SK-N-SH (cell line): ENCODE data around the gene SMCO2. TPM values are rescaled to one million over a fixed set of nuclear protein-coding genes. Genes with fewer than 3 reads are reported as not detected.

Experiments used
- CTCF ChIA-PET: fragments of 300-600, 350-600 bp; formaldehyde crosslinking; extraction: SDS; loops from one replicate; lab custom pipeline; 2021; lab: Yijun Ruan, JAX
- POLR2A ChIA-PET: fragments of 350-600 bp; sonication (Branson Sonifier 250); formaldehyde crosslinking; extraction: SDS; loops from one replicate; lab custom pipeline; 2020; ENCODE audit warnings: antibody characterized with exemption, inconsistent platforms; lab: Yijun Ruan, JAX
- DNase-seq: peaks from one replicate; pipeline ENCODE4 v3.0.0; 2012
- H2AFZ ChIP-seq: fragments of 200-600 bp; sonication (generic); 2 replicates; pipeline ENCODE4 v1.8.1; 2016; ENCODE audit warnings: antibody characterized with exemption, mild to moderate bottlenecking, low read depth
- H3F3A ChIP-seq: fragments of 200-600 bp; sonication (generic); replicated peaks from 2 replicates; pipeline ENCODE3; 2016; ENCODE audit warnings: antibody characterized with exemption, mild to moderate bottlenecking; ENCODE audit not compliant: insufficient read depth
- H3K27ac ChIP-seq, 2 experiments: fragments of 200-500 bp in 1 of 2; fragments of 200-600 bp in 1 of 2; sonication (Bioruptor generic) in 1 of 2; sonication (generic), shearing (Covaris generic) in 1 of 2; 2 replicates each; pipeline versions ENCODE4 v1.5.1 to v1.6.1; 2014 to 2016; ENCODE audit warnings: low read depth in 2 of 2, inconsistent platforms in 1 of 2, low read length in 1 of 2, mild to moderate bottlenecking in 1 of 2, mixed read lengths in 1 of 2
- H3K27me3 ChIP-seq: fragments of 200-600 bp; sonication (generic), shearing (Covaris generic); 2 replicates; pipeline ENCODE4 v1.6.1; 2016; ENCODE audit warnings: mixed run types; ENCODE audit not compliant: insufficient read depth
- H3K36me3 ChIP-seq, 2 experiments: fragments of 200-500 bp in 1 of 2; fragments of 200-600 bp in 1 of 2; sonication (Bioruptor generic) in 1 of 2; sonication (generic) in 1 of 2; replicated peaks in 1 of 2; 2 replicates each; pipeline versions ENCODE3 to v1.5.1; 2014 to 2016; ENCODE audit warnings: low read length in 1 of 2, mild to moderate bottlenecking in 1 of 2; ENCODE audit not compliant: insufficient read depth in 2 of 2, control insufficient read depth in 1 of 2
- H3K4me1 ChIP-seq, 2 experiments: fragments of 200-500 bp in 1 of 2; fragments of 200-600 bp in 1 of 2; sonication (Bioruptor generic) in 1 of 2; sonication (generic), shearing (Covaris generic) in 1 of 2; 2 replicates each; pipeline versions ENCODE4 v1.5.1 to v1.6.1; 2014 to 2016; ENCODE audit warnings: low read depth in 1 of 2, low read length in 1 of 2, mixed run types in 1 of 2; ENCODE audit not compliant: insufficient read depth in 2 of 2, control insufficient read depth in 1 of 2
- H3K4me2 ChIP-seq: fragments of 200-600 bp; sonication (generic), shearing (Covaris generic); 2 replicates; pipeline ENCODE4 v1.6.1; 2017; ENCODE audit warnings: mixed run types
- H3K4me3 ChIP-seq, 2 experiments: fragments of 200-500 bp in 1 of 2; fragments of 200-600 bp in 1 of 2; sonication (Bioruptor generic) in 1 of 2; sonication (generic), shearing (Covaris generic) in 1 of 2; 2 replicates each; pipeline versions ENCODE4 v1.5.1 to v1.8.1; 2014 to 2016; ENCODE audit warnings: low read depth in 2 of 2, inconsistent platforms in 1 of 2, low read length in 1 of 2, mild to moderate bottlenecking in 1 of 2, mixed read lengths in 1 of 2, moderate library complexity in 1 of 2
- H3K79me2 ChIP-seq: fragments of 200-600 bp; sonication (generic); 2 replicates; pipeline ENCODE4 v1.8.1; 2017; ENCODE audit warnings: mild to moderate bottlenecking; ENCODE audit not compliant: insufficient read depth
- H3K9ac ChIP-seq: fragments of 200-600 bp; sonication (generic); 2 replicates; pipeline ENCODE4 v1.6.1; 2017; ENCODE audit warnings: mixed run types
- H3K9me2 ChIP-seq: fragments of 200-600 bp; sonication (generic); 2 replicates; pipeline ENCODE4 v1.6.1; 2017; ENCODE audit warnings: mixed run types
- H3K9me3 ChIP-seq: fragments of 200-600 bp; sonication (generic); 2 replicates; pipeline ENCODE4 v1.6.1; 2017; ENCODE audit warnings: mixed run types, mild to moderate bottlenecking, moderate library complexity
- H4K20me1 ChIP-seq: fragments of 200-600 bp; sonication (generic); 2 replicates; pipeline ENCODE4 v1.6.1; 2017; ENCODE audit warnings: mild to moderate bottlenecking, mixed run types; ENCODE audit not compliant: insufficient read depth
- CTCF ChIP-seq: fragments of 200-600 bp; sonication (generic); IDR thresholded peaks from 2 replicates; pipeline ENCODE4 v1.6.1; 2017; ENCODE audit warnings: antibody characterized with exemption, mild to moderate bottlenecking, moderate library complexity
- ELF1 ChIP-seq: IDR thresholded peaks from 2 replicates; pipeline ENCODE4 v1.4.0; 2012
- EP300 ChIP-seq, 2 experiments: IDR thresholded peaks; 2 replicates each; pipeline versions ENCODE4 v1.4.0 to v1.6.1; 2012; ENCODE audit warnings: borderline replicate concordance in 1 of 2, low read depth in 1 of 2, low read length in 1 of 2
- FOSL2 ChIP-seq: IDR thresholded peaks from 2 replicates; pipeline ENCODE4 v1.4.0; 2012; ENCODE audit warnings: low read depth, mild to moderate bottlenecking, moderate library complexity, borderline replicate concordance
- FOXJ3 ChIP-seq: sonication (generic); formaldehyde crosslinking; IDR thresholded peaks from 2 replicates; pipeline ENCODE4 v1.5.1; 2020; ENCODE audit warnings: mild to moderate bottlenecking, missing genetic modification reagents
- FOXM1 ChIP-seq: IDR thresholded peaks from 2 replicates; pipeline ENCODE4 v1.4.0; 2012; ENCODE audit warnings: low read depth, mild to moderate bottlenecking
- GATA2 ChIP-seq: sonication (generic); formaldehyde crosslinking; IDR thresholded peaks from 2 replicates; pipeline ENCODE4 v1.5.0; 2020; ENCODE audit warnings: mild to moderate bottlenecking, missing genetic modification reagents
- JUND ChIP-seq: IDR thresholded peaks from 2 replicates; pipeline ENCODE4 v1.4.0; 2012
- MEF2A ChIP-seq: IDR thresholded peaks from 2 replicates; pipeline ENCODE4 v1.4.0; 2012; ENCODE audit warnings: low read depth, borderline replicate concordance
- MXI1 ChIP-seq: IDR thresholded peaks from 2 replicates; pipeline ENCODE4 v1.6.1; 2012; ENCODE audit warnings: mild to moderate bottlenecking, low read depth, low read length, improper control_type of control experiment
- NRF1 ChIP-seq: IDR thresholded peaks from 2 replicates; pipeline ENCODE4 v1.6.1; 2012; ENCODE audit warnings: low read depth, mild to moderate bottlenecking, low read length
- POLR2AphosphoS5 ChIP-seq: IDR thresholded peaks from 2 replicates; pipeline ENCODE4 v1.6.1; 2012; ENCODE audit warnings: low read depth, low read length
- RAD21 ChIP-seq: IDR thresholded peaks from 2 replicates; pipeline ENCODE4 v1.6.1; 2012; ENCODE audit warnings: mild to moderate bottlenecking, low read length
- RCOR1 ChIP-seq: fragments of 150-350 bp; IDR thresholded peaks from 2 replicates; pipeline ENCODE4 v1.6.1; 2017; ENCODE audit warnings: antibody characterized with exemption, low read length
- RFX5 ChIP-seq: IDR thresholded peaks from 2 replicates; pipeline ENCODE4 v1.6.1; 2012; ENCODE audit warnings: mild to moderate bottlenecking, improper control_type of control experiment, low read length
- SMC3 ChIP-seq: IDR thresholded peaks from 2 replicates; pipeline ENCODE4 v1.6.1; 2012; ENCODE audit warnings: low read depth, low read length, improper control_type of control experiment
- USF1 ChIP-seq: IDR thresholded peaks from 2 replicates; pipeline ENCODE4 v1.4.0; 2012; ENCODE audit warnings: low read depth, borderline replicate concordance
- WGBS: methylation state at CpG from one replicate; pipeline ENCODE4 v1.1.6; 2017; ENCODE audit warnings: low lambda C conversion rate; 5-methylcytosine and 5-hydroxymethylcytosine counted together
- polyA plus RNA-seq, 3 experiments: library from polyadenylated mRNA; depleted of rRNA; stranded (reverse); fragments of >200 nt; gene quantifications; 2 replicates each; pipeline ENCODE4 v1.2.3, GENCODE V29; 2012
- TF ChIP-seq, protein P1 (sequence below): IDR thresholded peaks from 2 replicates; pipeline ENCODE4; 2012
- TF ChIP-seq, protein P2 (sequence below): fragments of 150-350 bp; IDR thresholded peaks from 2 replicates; pipeline ENCODE4 v1.6.1; 2017; ENCODE audit warnings: antibody characterized with exemption, low read length, low read depth, borderline replicate concordance

Gene SMCO2
- polyA plus RNA-seq, 1 of the 3 experiments (the other 2 are of a cell fraction) = 0.21 TPM

- Histone ChIP-seq H3K4me2 (no peak overlapping the region), H3F3A (peaks cover 3% of the 10 kb centered on the region), H3K9me3 (peaks cover 15% of the 10 kb centered on the region; the same call in 1 of the 2 replicates), H3K36me3 (peaks cover 0 to 7% of the 10 kb centered on the region in 2 experiments), H3K4me3 (no peak overlapping the region), H3K27me3 (no peaks in the 10 kb centered on the region), H3K4me1 (peaks cover 0 to 3% of the 10 kb centered on the region in 2 experiments; a peak in 2 of 4 replicates), H4K20me1 (no peaks in the 10 kb centered on the region), H3K9ac (no peak overlapping the region)
- DNase-seq = no peak
- CTCF ChIA-PET = no interaction called here
- TF ChIP-seq ELF1 = no peak
- TF ChIP-seq EP300 (IDR thresholded peaks at IDR 0.05; ENCODE audit: borderline replicate concordance in 1 of 2, low read depth in 1 of 2, low read length in 1 of 2) = no peak
- TF ChIP-seq USF1 = no peak
- TF ChIP-seq FOXM1 = no peak
- no peak for TF ChIP-seq MEF2A
- TF ChIP-seq, all 33 proteins: peak for 0
- Histone ChIP-seq H3K27ac (no peak overlapping the region), H2AFZ (no peak overlapping the region), H3K79me2 (no peaks in the 10 kb centered on the region), H3K9me2 (no peaks in the 10 kb centered on the region)
- POLR2A ChIA-PET = no interaction called here
Observed at GRCh38 chr12:27478949-27479348, 32.4 kb downstream of the SMCO2 start.

GRCh38 chr12:27480016-27480415 is 33.5 kb downstream of the SMCO2 start:
- Histone ChIP-seq H3K27ac (no peak overlapping the region), H3K4me1 (no peaks in the 10 kb centered on the region), H4K20me1 (no peaks in the 10 kb centered on the region), H3K36me3 (peaks cover 0 to 7% of the 10 kb centered on the region in 2 experiments), H3K4me3 (no peak overlapping the region), H2AFZ (no peak overlapping the region), H3K9ac (no peak overlapping the region), H3K27me3 (no peaks in the 10 kb centered on the region), H3F3A (no peaks in the 10 kb centered on the region), H3K9me2 (no peaks in the 10 kb centered on the region), H3K9me3 (peaks cover 15% of the 10 kb centered on the region; the same call in 1 of the 2 replicates), H3K79me2 (no peaks in the 10 kb centered on the region), H3K4me2 (no peak overlapping the region)
- DNase-seq = no peak
- WGBS = 36% methylated on average over 1 of the region's 1 CpG
- POLR2A ChIA-PET = no interaction called here
- TF ChIP-seq RFX5 (no peak), GATA2 (CRISPR knock-in tag) (no peak), FOSL2 (no peak), MEF2A (no peak), FOXJ3 (CRISPR knock-in tag) (no peak), RAD21 (no peak), SMC3 (no peak), JUND (no peak), CTCF (no peak), POLR2AphosphoS5 (no peak), RCOR1 (no peak), EP300 (IDR thresholded peaks at IDR 0.05; ENCODE audit: borderline replicate concordance in 1 of 2, low read depth in 1 of 2, low read length in 1 of 2) (no peak), NRF1 (no peak), MXI1 (no peak), ELF1 (no peak)
- TF ChIP-seq, protein P1, sequence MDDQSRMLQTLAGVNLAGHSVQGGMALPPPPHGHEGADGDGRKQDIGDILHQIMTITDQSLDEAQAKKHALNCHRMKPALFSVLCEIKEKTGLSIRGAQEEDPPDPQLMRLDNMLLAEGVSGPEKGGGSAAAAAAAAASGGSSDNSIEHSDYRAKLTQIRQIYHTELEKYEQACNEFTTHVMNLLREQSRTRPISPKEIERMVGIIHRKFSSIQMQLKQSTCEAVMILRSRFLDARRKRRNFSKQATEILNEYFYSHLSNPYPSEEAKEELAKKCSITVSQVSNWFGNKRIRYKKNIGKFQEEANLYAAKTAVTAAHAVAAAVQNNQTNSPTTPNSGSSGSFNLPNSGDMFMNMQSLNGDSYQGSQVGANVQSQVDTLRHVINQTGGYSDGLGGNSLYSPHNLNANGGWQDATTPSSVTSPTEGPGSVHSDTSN = no peak
- TF ChIP-seq, protein P2, sequence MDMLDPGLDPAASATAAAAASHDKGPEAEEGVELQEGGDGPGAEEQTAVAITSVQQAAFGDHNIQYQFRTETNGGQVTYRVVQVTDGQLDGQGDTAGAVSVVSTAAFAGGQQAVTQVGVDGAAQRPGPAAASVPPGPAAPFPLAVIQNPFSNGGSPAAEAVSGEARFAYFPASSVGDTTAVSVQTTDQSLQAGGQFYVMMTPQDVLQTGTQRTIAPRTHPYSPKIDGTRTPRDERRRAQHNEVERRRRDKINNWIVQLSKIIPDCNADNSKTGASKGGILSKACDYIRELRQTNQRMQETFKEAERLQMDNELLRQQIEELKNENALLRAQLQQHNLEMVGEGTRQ = no peak
- CTCF ChIA-PET = no interaction called here
